ENCODE data around the gene ZNF605. TPM values are rescaled to one million over a fixed set of nuclear protein-coding genes. Genes with fewer than 3 reads are reported as not detected.
A peak's percentile ranks its signal among the peaks of the same experiment; 100 is the strongest.

The ZNF605 gene
- total RNA-seq, 1 experiment from 2014 or later: 8.6 TPM

GRCh38 chr12:132887513-132888351 is 68.4 kb downstream of the ZNF605 start, which contains the start of gene CHFR:
Gene CHFR (minus strand): TSS chr12:132887605. CDS start chr12:132887328, 277 bp downstream.
- H4K20me1 ChIP-seq (ENCODE audit: low read length): no peaks in the 10 kb centered on the region
- CTCF ChIA-PET: no interaction called here
- peaks cover 21% of the 10 kb centered on the region for H3K79me2 ChIP-seq (ENCODE audit: low read length)
- H2AFZ ChIP-seq (ENCODE audit: low read length): peak within 1 kb of the TSS; percentile 96
- no peaks in the 10 kb centered on the region for H3K27me3 ChIP-seq (ENCODE audit: low read length)
- peak within 1 kb of the TSS; percentile 44 for H3K27ac ChIP-seq (ENCODE audit: low read length)
- intact Hi-C loops (cut with micrococcal nuclease): loop anchor here (1.0 kb wide), 1 partner anchor 21 kb away; no protein-coding TSS in a partner anchor
- TSS peak; percentile 98 for BruUV-seq (replicated peaks)
- peak within 1 kb of the TSS; percentile 88 for H3K4me3 ChIP-seq (ENCODE audit: low read length)
- peaks cover 5% of the 10 kb centered on the region; the same call in 1 of the 2 replicates for H3K36me3 ChIP-seq (ENCODE audit: low read depth, low read length)
- POLR2A ChIA-PET (ENCODE audit: unreplicated experiment): no interaction called here
- TF ChIP-seq CTCF (conservative IDR thresholded peaks at IDR 0.05; ENCODE audit: low read depth, low read length) (no peak), EZH2phosphoT487 (IDR thresholded peaks at IDR 0.05; ENCODE audit: borderline replicate concordance, low read length) (no peak), EZH2 (IDR thresholded peaks at IDR 0.05; ENCODE audit: low read length, unreplicated experiment) (no peak)
- H3K9me3 ChIP-seq (ENCODE audit: low read length): no peaks in the 10 kb centered on the region
- no peaks in the 10 kb centered on the region for H3K9me2 ChIP-seq (replicated peaks; ENCODE audit: low read length)
- DNase-seq (peak; percentile 98), ATAC-seq (peak; percentile 99)
- H3K4me2 ChIP-seq (ENCODE audit: low read length): peak within 1 kb of the TSS; percentile 88
- H3F3A ChIP-seq (ENCODE audit: low read length, unreplicated experiment): no peaks in the 10 kb centered on the region
- H3K9ac ChIP-seq (ENCODE audit: low read length): peak within 1 kb of the TSS; percentile 80
- peaks cover 12% of the 10 kb centered on the region; the same call in 1 of the 2 replicates for H3K4me1 ChIP-seq (ENCODE audit: insufficient read depth, low read length)

GRCh38 chr12:132886529-132887477 is 69.3 kb downstream of the ZNF605 start:
- Histone ChIP-seq H3K9ac (ENCODE audit: low read length) (peak overlapping the region; percentile 76), H3K4me1 (ENCODE audit: insufficient read depth, low read length) (peaks cover 12% of the 10 kb centered on the region; the same call in 1 of the 2 replicates), H3K9me3 (ENCODE audit: low read length) (no peaks in the 10 kb centered on the region), H3K4me2 (ENCODE audit: low read length) (peak overlapping the region; percentile 88), H3K27me3 (ENCODE audit: low read length) (no peaks in the 10 kb centered on the region), H3F3A (ENCODE audit: low read length, unreplicated experiment) (no peaks in the 10 kb centered on the region), H3K27ac (ENCODE audit: low read length) (no peak overlapping the region), H2AFZ (ENCODE audit: low read length) (peak overlapping the region; percentile 65), H3K36me3 (ENCODE audit: low read depth, low read length) (peaks cover 9% of the 10 kb centered on the region; the same call in 1 of the 2 replicates), H4K20me1 (ENCODE audit: low read length) (no peaks in the 10 kb centered on the region), H3K4me3 (ENCODE audit: low read length) (peak overlapping the region; percentile 88), H3K9me2 (replicated peaks; ENCODE audit: low read length) (no peaks in the 10 kb centered on the region), H3K79me2 (ENCODE audit: low read length) (peaks cover 28% of the 10 kb centered on the region)
- CTCF ChIA-PET: no interaction called here
- TF ChIP-seq CTCF (conservative IDR thresholded peaks at IDR 0.05; ENCODE audit: low read depth, low read length) (no peak), EZH2 (IDR thresholded peaks at IDR 0.05; ENCODE audit: low read length, unreplicated experiment) (no peak), EZH2phosphoT487 (IDR thresholded peaks at IDR 0.05; ENCODE audit: borderline replicate concordance, low read length) (no peak)
- intact Hi-C loops (cut with micrococcal nuclease): loop anchor here (1.0 kb wide), 1 partner anchor 21 kb away; no protein-coding TSS in a partner anchor
- BruUV-seq (replicated peaks): TSS peak; percentile 63
- no peak for DNase-seq
- ATAC-seq: peak; percentile 52
- POLR2A ChIA-PET (ENCODE audit: unreplicated experiment): no interaction called here

Data from PC-3 (cell line).